GM12878 (cell line): Measurements from ENCODE around the gene DOK4. TPM values are rescaled to one million over a fixed set of nuclear protein-coding genes. Genes with fewer than 3 reads are reported as not detected.

Experiments used
- BCL11A ChIP-seq: IDR thresholded peaks from 2 replicates; pipeline ENCODE4 v1.6.1; 2011; ENCODE audit warnings: low read depth, low read length
- BCLAF1 ChIP-seq: fragments of 450-650 bp; IDR thresholded peaks from 2 replicates; pipeline ENCODE4 v1.6.1; 2017; ENCODE audit warnings: antibody characterized with exemption, mild to moderate bottlenecking, moderate library complexity
- BRCA1 ChIP-seq: IDR thresholded peaks from 2 replicates; pipeline ENCODE4 v1.6.1; 2011; ENCODE audit warnings: low read depth, low read length, improper control_type of control experiment
- ZZZ3 ChIP-seq: IDR thresholded peaks from 2 replicates; pipeline ENCODE4 v1.6.1; 2011; ENCODE audit warnings: low read depth; ENCODE audit not compliant: control insufficient read depth, insufficient read length
- polyA plus RNA-seq, 11 experiments: library from polyadenylated mRNA; depleted of rRNA in 4 of 11; unstranded in 6 of 11; stranded (reverse) in 5 of 11; fragments of >200 nt; fragmentation: Nextera tagmentation in 4 of 11; fragmentation: Illumina TruSeq in 1 of 11; extraction: Ambion mirVana in 4 of 11; extraction: Trizol in 1 of 11; gene quantifications; 1 replicate in 1 of 11; 2 replicates in 10 of 11; pipeline versions ENCODE4 v1.2.1 to v1.2.3, GENCODE V29; 2011 to 2016; ENCODE audit warnings: inconsistent platforms in 2 of 11, missing spikeins in 2 of 11, low read depth in 1 of 11
- total RNA-seq, 4 experiments: library from RNA; depleted of rRNA in 3 of 4; stranded (reverse); fragments of >200 nt in 3 of 4; fragmentation: Illumina TruSeq in 1 of 4; extraction: Trizol in 1 of 4; gene quantifications; 2 replicates each; pipeline versions ENCODE4 v1.2.1 to v1.2.3, GENCODE V29; 2013 to 2021
- TF ChIP-seq, protein P1 (sequence below): IDR thresholded peaks from 2 replicates; pipeline ENCODE4 v1.6.1; 2012; ENCODE audit warnings: low read depth, low read length, improper control_type of control experiment
- TF ChIP-seq, protein P2 (sequence below): IDR thresholded peaks from 2 replicates; pipeline ENCODE4 v1.6.1; 2011; ENCODE audit warnings: borderline replicate concordance, low read depth, mild to moderate bottlenecking, moderate library complexity, mixed read lengths, low read length; ENCODE audit not compliant: insufficient read depth; ENCODE audit errors: extremely low read length
- TF ChIP-seq, protein P3 (sequence below): fragments of 450-650 bp; IDR thresholded peaks from 2 replicates; pipeline ENCODE4 v1.6.1; 2017; ENCODE audit warnings: mild to moderate bottlenecking, moderate library complexity

DOK4 gene
- total and polyA plus RNA-seq, 10 of the 15 experiments (the other 5 are each of a cell fraction or from before 2014, with no cell fraction given) = 0.20 to 7.0 (median 2.4) TPM; not detected in 1

DNA sequence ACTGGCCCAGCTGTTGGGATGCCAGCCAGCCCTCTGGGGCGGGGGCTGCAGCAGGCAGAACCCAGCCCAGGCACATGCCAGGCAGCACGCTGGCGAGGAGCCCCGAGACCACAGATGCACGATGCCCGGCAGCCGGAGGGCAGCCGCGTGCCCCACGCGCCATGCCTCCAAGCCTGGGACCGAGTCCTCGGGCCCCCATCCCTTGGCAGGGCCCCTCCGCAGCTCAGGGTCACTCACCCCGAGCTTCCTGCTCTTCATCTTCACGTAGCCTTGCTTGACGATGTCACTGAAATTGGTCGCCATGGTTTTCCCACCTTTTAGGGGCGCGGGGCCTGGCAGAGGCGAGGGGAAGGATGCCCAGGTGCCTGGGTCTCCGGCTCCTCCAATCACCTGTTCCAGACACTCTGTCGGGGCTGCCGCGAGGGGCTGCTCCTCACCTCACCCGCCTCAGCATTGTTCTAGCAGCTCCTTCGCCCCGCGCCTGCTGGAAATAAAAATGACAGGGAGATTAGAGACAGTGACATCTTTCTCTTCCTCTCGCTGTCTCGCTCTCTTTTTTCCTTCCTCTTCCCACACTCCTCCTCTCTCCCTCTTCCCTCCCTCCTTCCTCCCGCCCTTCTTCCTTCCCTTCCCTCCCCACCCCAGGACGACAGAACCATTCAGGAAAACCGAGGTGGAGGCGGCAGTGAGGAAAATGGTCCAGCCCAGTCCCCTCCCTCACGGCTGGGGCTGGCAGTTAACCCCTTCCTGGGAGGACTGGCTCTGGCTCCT lies 6.9 kb downstream of the DOK4 start (continued):
- TF ChIP-seq BCLAF1 (no peak), BRCA1 (no peak), BCL11A (no peak), ZZZ3 (no peak)
- TF ChIP-seq, protein P1, sequence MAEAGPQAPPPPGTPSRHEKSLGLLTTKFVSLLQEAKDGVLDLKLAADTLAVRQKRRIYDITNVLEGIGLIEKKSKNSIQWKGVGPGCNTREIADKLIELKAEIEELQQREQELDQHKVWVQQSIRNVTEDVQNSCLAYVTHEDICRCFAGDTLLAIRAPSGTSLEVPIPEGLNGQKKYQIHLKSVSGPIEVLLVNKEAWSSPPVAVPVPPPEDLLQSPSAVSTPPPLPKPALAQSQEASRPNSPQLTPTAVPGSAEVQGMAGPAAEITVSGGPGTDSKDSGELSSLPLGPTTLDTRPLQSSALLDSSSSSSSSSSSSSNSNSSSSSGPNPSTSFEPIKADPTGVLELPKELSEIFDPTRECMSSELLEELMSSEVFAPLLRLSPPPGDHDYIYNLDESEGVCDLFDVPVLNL = no peak
- TF ChIP-seq, protein P2, sequence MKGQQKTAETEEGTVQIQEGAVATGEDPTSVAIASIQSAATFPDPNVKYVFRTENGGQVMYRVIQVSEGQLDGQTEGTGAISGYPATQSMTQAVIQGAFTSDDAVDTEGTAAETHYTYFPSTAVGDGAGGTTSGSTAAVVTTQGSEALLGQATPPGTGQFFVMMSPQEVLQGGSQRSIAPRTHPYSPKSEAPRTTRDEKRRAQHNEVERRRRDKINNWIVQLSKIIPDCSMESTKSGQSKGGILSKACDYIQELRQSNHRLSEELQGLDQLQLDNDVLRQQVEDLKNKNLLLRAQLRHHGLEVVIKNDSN = no peak
- TF ChIP-seq, protein P3, sequence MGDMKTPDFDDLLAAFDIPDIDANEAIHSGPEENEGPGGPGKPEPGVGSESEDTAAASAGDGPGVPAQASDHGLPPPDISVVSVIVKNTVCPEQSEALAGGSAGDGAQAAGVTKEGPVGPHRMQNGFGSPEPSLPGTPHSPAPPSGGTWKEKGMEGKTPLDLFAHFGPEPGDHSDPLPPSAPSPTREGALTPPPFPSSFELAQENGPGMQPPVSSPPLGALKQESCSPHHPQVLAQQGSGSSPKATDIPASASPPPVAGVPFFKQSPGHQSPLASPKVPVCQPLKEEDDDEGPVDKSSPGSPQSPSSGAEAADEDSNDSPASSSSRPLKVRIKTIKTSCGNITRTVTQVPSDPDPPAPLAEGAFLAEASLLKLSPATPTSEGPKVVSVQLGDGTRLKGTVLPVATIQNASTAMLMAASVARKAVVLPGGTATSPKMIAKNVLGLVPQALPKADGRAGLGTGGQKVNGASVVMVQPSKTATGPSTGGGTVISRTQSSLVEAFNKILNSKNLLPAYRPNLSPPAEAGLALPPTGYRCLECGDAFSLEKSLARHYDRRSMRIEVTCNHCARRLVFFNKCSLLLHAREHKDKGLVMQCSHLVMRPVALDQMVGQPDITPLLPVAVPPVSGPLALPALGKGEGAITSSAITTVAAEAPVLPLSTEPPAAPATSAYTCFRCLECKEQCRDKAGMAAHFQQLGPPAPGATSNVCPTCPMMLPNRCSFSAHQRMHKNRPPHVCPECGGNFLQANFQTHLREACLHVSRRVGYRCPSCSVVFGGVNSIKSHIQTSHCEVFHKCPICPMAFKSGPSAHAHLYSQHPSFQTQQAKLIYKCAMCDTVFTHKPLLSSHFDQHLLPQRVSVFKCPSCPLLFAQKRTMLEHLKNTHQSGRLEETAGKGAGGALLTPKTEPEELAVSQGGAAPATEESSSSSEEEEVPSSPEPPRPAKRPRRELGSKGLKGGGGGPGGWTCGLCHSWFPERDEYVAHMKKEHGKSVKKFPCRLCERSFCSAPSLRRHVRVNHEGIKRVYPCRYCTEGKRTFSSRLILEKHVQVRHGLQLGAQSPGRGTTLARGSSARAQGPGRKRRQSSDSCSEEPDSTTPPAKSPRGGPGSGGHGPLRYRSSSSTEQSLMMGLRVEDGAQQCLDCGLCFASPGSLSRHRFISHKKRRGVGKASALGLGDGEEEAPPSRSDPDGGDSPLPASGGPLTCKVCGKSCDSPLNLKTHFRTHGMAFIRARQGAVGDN = no peak
